Small intestine (tissue), 7 donors: ENCODE data around the gene SRGAP2. TPM values are rescaled to one million over a fixed set of nuclear protein-coding genes. Genes with fewer than 3 reads are reported as not detected.
"Not testable (repeated sequence)": the region's sequence is repeated elsewhere in the genome, so short reads cannot be mapped to it uniquely, and the experiment has no call there.

ENCODE experiments used
- DNase-seq, 2 donors: peaks; one replicate each; pipeline versions ENCODE4 v3.0.0 to v3.0.0-alpha.2; 2013
- FAIRE-seq: peaks from 2 replicates; lab custom pipeline; 2012; peaks lifted over from hg19 to GRCh38; lab: Jason Lieb, UNC
- H3K27ac ChIP-seq, 3 donors: one replicate each; pipeline ENCODE4 v1.5.1; 2013; ENCODE audit warnings: low read length in 2 of 3, mild to moderate bottlenecking in 2 of 3, control low read depth in 1 of 3, inconsistent platforms in 1 of 3, low read depth in 1 of 3, moderate library complexity in 1 of 3
- H3K27me3 ChIP-seq, 3 donors: one replicate each; pipeline ENCODE4 v1.6.1; 2013; ENCODE audit warnings: low read length in 3 of 3, inconsistent platforms in 1 of 3; ENCODE audit not compliant: control insufficient read depth in 3 of 3, insufficient read depth in 3 of 3
- H3K36me3 ChIP-seq, 3 donors: one replicate each; pipeline ENCODE4 v1.6.1; 2013; ENCODE audit warnings: low read length in 3 of 3, inconsistent platforms in 1 of 3, low read depth in 1 of 3, mild to moderate bottlenecking in 1 of 3, moderate library complexity in 1 of 3; ENCODE audit not compliant: control insufficient read depth in 3 of 3, insufficient read depth in 2 of 3
- H3K4me1 ChIP-seq, 3 donors: one replicate each; pipeline ENCODE4 v1.6.1; 2013; ENCODE audit warnings: low read length in 2 of 3, inconsistent platforms in 1 of 3, low read depth in 1 of 3, mild to moderate bottlenecking in 1 of 3, moderate library complexity in 1 of 3; ENCODE audit not compliant: control insufficient read depth in 3 of 3, insufficient read depth in 2 of 3
- H3K4me3 ChIP-seq, 3 donors: one replicate each; pipeline ENCODE4 v1.5.1; 2013; ENCODE audit warnings: low read length in 3 of 3, control low read depth in 1 of 3, inconsistent platforms in 1 of 3, low read depth in 1 of 3, mild to moderate bottlenecking in 1 of 3, moderate library complexity in 1 of 3
- H3K9me3 ChIP-seq, 2 donors: one replicate each; pipeline ENCODE4 v1.6.1; 2013; ENCODE audit warnings: low read depth in 1 of 2, low read length in 1 of 2; ENCODE audit not compliant: control insufficient read depth in 2 of 2, insufficient read depth in 1 of 2
- WGBS, 3 donors: extraction: QIAGEN DNeasy Blood & Tissue Kit; methylation state at CpG; one replicate each; pipeline ENCODE4 v1.1.7; 2013; 5-methylcytosine and 5-hydroxymethylcytosine counted together
- polyA plus RNA-seq, 4 donors: library from polyadenylated mRNA; stranded (reverse) in 3 of 4; unstranded in 1 of 4; fragments of 200-250 nt in 3 of 4; fragments of 120-200 nt in 1 of 4; gene quantifications; one replicate each; pipeline versions ENCODE4 v1.2.1 to v1.2.3, GENCODE V29; 2013
- donor health status: healthy with polysubstance abuse.
- donor health status: control.
- donor health status: control.
- donor health status: Bipolar disorder and iron deficiency.
- donor health status: healthy.

Gene SRGAP2
- polyA plus RNA-seq, 4 donors = 2.9 to 10.9 (median 7.0) TPM

DNA sequence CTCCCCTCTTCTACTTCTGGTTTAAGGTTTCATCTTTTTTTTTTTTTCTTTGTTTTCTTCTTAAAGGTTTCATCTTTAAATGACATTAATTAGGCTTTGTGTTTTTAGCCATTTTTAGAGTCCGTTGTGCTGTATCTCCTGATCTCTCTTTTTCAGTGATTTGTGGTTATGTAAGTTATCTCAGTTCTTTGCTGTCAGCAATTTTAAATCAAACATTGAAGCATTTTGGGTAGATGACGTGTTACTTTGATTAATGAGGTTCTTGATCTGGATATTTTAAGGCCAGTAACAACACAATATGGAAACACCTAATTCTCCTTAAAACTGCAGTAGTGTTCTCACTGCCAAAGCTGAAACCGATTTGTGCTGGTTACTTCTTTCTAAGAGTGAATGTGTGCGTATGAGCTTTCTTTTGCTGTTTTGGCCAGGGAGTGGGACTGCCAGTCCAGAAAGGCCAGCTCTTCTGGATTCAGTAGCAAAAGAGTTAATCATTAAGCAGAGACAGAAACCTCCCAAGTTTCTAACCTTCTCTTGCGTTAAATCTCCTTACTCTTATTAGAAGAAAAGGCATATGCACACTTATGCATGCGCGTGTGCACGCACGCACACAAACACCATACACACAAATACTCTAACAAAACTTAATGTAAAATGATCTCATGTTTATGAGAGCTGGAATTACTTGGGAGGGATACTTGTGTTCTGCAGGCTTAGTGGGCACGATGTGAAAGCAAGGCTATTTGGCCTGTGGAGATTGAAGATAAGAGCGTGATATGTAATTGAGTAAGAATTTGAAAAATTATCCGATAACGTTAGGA is 16.4 kb downstream of the SRGAP2 start:
- H3K4me3 ChIP-seq, H3K9me3 ChIP-seq, H3K27me3 ChIP-seq, FAIRE-seq, H3K36me3 ChIP-seq, DNase-seq, H3K4me1 ChIP-seq: not testable (repeated sequence)
- 47 to 69% (median 59%) methylated on average over 5 of the region's 13 CpGs for WGBS, 3 donors
- peak overlapping the region in 1 of 3 donors; percentile 51 for H3K27ac ChIP-seq

DNA sequence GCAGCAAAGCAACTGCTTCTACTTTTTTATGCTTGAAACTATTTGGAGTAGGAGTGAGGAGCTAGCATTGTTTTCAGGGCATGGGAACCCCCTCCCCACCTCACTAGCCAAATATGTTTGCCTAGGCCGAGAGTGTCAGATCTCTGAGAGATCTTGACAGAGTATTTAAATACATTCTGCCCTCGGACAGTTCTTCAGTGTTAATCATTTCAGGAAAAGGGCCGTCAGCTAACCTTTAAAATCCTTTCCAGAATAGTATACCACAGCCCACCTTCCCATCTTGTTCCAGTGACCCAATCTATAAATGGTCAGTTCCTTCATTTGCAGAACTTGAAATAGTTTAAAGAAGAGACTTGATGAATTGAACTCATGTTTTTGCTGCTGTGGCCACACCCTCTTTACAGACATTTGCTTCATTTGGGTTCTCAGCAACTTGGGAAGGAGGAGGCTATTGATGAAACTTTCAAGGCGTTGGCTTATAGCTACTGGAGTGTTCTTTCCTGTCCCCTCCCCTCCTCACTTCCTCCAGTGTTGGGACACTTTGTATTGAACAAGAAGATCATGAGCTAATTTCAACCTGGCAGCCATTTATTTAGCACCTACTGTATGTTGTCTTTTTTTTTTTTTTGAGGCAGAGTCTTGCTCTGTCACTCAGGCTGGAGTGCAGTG is 17.1 kb downstream of the SRGAP2 start:
- not testable (repeated sequence) for H3K4me1 ChIP-seq, DNase-seq, FAIRE-seq, H3K9me3 ChIP-seq, H3K27me3 ChIP-seq, H3K36me3 ChIP-seq, H3K4me3 ChIP-seq
- peak overlapping the region in 1 of 3 donors; percentile 51 for H3K27ac ChIP-seq
- WGBS, 3 donors = 57 to 76% (median 70%) methylated on average over 4 of the region's 4 CpGs

DNA sequence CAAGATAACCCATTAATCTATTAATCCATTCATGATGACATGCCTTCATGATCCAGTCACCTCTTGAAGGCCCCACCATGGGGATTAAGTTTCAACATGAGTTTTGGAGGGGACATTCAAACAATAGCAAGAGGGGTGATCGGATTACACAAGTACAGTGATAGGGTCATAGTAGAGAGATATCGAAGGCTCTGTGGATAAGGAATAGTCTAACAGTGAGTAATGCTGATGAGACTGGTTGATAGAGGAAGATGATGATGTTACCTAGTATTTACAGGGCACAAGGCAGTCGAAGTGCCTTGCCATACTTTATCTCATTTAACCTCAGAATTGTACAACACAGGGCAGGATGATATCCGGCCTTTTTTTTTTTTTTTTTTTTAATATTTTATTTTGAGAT is 18.2 kb downstream of the SRGAP2 start:
- H3K9me3 ChIP-seq, FAIRE-seq, DNase-seq, H3K27ac ChIP-seq, H3K4me1 ChIP-seq, H3K4me3 ChIP-seq, H3K36me3 ChIP-seq, H3K27me3 ChIP-seq: not testable (repeated sequence)
- WGBS, 3 donors = no CpG with 5 or more reads among the region's 4 CpGs

DNA sequence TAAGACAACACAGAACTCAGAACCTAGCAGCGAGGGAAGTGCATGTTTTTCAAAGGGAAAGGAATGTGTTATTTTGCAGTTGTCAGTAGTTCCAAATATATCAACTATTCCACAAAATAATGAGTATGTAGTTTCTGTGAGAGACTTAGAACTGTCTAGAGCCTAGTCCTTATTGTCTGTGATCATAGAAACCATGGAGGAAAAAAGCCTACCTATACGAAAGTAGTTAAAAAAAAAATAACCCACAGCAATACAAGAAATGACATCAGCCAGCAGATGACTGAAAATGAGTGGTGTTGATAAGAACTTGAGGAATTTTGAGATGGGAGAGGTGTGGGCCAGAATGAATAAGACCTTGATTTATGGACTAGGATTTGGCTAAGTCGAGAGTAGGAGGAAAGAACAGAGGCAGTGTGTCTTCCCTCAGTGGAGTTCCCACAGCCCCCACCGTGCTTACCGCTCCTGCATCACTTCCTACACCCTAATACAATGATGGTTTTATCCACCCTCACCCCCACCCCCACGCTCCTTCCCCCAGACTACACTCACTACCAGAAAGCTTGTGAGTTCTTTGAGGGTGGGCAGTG is 20.9 kb downstream of the SRGAP2 start:
- H3K4me3 ChIP-seq, H3K4me1 ChIP-seq, H3K9me3 ChIP-seq, DNase-seq, H3K36me3 ChIP-seq, H3K27me3 ChIP-seq, FAIRE-seq, H3K27ac ChIP-seq: not testable (repeated sequence)
- 81 to 94% (median 88%) methylated on average over 2 of the region's 6 CpGs for WGBS, 3 donors

DNA sequence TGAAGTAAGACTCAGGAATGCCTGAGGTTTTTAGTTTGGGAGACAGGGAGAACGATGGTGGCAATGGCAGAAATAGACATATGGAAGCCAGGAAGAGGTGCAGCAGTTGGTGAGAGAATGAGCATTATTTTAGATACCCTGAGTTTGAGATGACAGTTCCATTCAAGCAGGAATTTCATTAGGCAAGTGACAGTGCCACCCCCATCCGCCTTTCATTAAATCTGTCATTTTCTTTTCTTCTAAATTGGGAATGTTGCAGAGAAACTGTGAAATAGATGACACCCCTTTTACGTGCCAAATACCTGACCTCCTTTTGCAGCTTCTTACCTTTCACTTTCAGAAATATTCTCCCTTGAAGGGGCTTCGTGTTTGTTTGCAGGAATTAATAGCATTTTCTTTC is 22.0 kb downstream of the SRGAP2 start:
- not testable (repeated sequence) for H3K36me3 ChIP-seq, H3K27me3 ChIP-seq, H3K9me3 ChIP-seq, DNase-seq, H3K27ac ChIP-seq, H3K4me3 ChIP-seq, FAIRE-seq, H3K4me1 ChIP-seq
- WGBS, 3 donors = 82 to 90% (median 89%) methylated on average over 2 to 3 of the region's 4 CpGs

DNA sequence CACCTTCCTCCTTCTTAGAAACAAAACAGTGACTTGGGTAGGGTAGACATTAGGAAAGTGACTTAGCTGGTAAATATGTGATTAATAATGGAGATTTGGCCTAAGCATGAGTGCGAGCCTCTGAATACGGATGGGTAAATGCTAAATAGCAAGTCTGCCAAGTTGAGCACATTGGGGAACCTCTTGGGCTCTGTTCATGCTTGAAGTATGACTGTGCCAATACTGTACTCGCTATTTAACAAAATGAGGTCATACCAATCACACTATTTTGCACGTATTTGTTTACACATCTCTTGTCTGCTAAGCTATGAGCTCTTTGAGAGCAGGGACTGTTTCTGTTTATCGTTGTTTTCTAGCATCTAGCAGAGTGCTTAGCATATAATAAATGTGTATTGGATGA is 23.5 kb downstream of the SRGAP2 start:
- H3K4me3 ChIP-seq, H3K9me3 ChIP-seq, DNase-seq, H3K36me3 ChIP-seq, H3K27me3 ChIP-seq, H3K4me1 ChIP-seq, H3K27ac ChIP-seq, FAIRE-seq: not testable (repeated sequence)
- 83 to 97% (median 89%) methylated on average over 2 to 3 of the region's 5 CpGs for WGBS, 3 donors

- WGBS, 3 donors = 39 to 52% (median 42%) methylated on average over 2 of the region's 2 CpGs
- DNase-seq, H3K36me3 ChIP-seq, H3K27ac ChIP-seq, H3K27me3 ChIP-seq, FAIRE-seq, H3K4me1 ChIP-seq, H3K9me3 ChIP-seq, H3K4me3 ChIP-seq: not testable (repeated sequence)
These were observed 25.9 kb downstream of the SRGAP2 start for GRCh38 chr1:206229286-206229685.

GRCh38 chr1:206231989-206232388 is 28.6 kb downstream of the SRGAP2 start:
- 88 to 94% (median 92%) methylated on average over 6 to 8 of the region's 9 CpGs for WGBS, 3 donors
- peak in 1 of 2 donors; percentile 4 for DNase-seq
- not testable (repeated sequence) for H3K4me3 ChIP-seq, H3K4me1 ChIP-seq, H3K27me3 ChIP-seq, FAIRE-seq, H3K27ac ChIP-seq, H3K9me3 ChIP-seq, H3K36me3 ChIP-seq
